ENCODE data around the gene HSPB1.
"Not testable (repeated sequence)": the region's sequence is repeated elsewhere in the genome, so short reads cannot be mapped to it uniquely, and the experiment has no call there.

Gene HSPB1

GRCh38 chr7:76333511-76334101 lies 31.1 kb downstream of the HSPB1 start:
- DNase-seq (ENCODE audit: low read depth), result no peak

DNA sequence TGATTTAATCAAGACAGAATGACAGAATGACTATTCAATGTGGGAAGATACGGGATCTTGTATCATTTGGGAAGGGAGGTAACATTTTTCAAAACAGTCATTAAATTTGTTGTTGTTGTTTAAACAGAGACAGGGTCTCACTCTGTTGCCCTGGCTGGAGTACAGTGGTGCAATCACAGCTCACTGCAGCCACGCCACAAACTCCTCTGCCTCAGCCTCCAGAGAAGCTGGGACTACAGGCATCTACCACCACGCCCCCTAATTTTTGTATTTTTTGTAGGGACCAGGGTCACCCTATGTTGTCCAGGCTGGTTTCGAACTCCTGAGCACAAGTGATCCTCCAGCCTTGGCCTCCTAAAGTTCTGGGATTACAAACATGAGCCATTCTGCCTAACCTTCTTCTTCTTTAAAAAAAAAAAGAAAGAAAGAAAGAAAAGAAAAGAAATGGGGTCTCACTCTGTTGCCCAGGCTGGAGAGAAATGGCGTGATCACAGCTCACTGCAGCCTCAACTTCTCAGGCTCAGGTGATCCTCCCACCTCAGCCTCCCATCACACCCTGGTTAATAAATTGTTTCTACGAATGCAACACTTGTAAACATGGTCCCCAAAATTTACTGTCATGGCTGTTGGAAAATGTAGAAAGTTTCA lies 32.0 kb downstream of the HSPB1 start:
- no peak for DNase-seq (ENCODE audit: low read depth)

DNA sequence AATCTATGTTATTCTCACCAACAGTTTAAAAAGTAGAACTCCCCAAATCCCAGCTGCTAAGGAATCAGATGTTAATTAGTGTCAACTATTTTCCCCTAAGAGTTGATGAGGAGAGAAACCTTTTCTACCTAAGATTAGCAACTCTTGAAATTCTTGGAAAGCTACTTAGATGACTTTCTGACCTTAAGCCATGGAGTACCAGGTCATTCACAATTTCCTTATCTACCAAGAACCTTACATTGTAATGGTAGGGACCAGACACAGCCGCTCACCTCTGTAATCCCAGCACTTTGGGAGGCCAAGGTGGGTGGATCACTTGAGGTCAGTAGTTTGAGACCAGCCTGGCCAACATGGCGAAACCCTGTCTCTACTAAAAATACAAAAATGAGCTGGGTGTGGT lies 32.9 kb downstream of the HSPB1 start:
- not testable (repeated sequence) for DNase-seq (ENCODE audit: low read depth)

DNA sequence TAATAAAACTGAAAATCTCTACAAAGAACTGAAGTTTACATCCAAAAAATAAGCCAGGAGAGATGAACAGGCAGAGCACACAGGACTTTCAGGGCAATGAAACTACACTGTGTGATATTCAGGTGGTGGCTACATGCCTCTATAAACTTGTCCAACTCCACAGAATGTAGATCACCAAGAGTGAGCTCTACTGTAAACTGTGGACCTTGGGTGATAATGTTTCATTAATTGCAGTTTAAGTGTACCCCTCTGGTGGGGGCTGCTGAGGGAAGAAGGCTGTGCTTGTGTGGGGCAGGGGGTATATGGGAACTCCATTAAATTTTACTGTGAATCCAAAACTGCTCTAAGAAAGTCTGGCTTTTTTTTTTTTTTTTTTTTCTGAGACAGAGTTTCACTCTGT lies 33.6 kb downstream of the HSPB1 start:
- DNase-seq (ENCODE audit: low read depth), result no peak

DNA sequence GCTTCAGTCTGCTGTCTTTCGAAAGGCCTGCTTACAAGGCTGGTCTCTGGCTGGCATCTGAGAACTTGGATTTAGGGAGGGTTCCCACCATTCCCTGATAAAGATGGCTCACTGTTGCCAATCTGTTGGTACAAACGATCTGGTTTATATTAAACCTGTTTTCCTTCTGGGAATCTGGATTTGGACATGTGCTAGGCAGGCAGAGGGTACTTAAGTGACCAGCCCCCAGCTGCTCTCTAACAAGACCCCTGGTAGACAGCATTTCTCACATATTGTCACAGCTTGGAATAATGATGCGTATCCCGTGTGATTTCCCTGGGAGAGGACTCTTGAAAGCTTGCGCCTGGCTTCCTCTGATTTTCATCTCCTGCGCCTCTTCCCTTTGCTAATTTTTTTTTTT lies 34.7 kb downstream of the HSPB1 start:
- DNase-seq (ENCODE audit: low read depth), result no peak

DNA sequence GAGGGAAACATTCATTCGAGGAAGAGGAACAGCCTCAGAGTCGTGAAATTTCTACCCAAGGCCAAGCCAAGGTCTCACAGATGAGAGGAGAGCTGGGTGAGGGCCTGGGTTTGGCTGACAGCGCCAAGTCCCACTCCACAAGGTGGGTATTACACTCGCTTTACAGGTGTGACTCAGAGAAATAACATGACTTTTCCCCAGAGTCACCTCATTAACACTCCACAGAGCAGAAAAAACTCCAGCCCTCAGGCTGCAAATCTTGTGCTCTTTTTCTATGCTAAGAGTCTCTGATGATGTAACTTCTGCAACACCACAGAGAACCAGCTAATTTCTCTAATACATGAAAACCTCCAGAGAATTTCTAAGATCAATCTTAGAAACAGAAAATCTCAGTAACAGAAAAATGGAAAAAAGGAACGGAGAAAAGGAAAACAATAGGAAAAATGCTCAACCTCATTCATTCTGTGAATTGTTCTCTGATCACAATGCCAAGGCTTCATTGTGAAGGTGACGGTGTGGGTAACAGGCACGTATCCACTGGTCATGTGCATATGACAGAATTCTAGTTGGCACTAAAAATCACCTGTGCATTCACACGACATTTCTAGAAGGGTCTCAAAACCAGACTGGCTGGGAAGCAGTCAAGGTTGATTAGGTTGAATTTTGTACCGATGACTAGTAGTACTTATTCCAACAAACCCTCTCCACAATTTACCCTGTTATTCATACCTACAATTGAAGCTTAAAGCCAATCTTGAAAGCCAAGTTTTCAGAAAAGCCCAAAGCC lies 36.0 kb downstream of the HSPB1 start:
- DNase-seq (ENCODE audit: low read depth), result no peak

GRCh38 chr7:76340617-76341131 lies 38.2 kb downstream of the HSPB1 start:
- DNase-seq (ENCODE audit: low read depth), result no peak

GRCh38 chr7:76342222-76342621 lies 39.7 kb downstream of the HSPB1 start:
- DNase-seq (ENCODE audit: low read depth), result no peak

DNA sequence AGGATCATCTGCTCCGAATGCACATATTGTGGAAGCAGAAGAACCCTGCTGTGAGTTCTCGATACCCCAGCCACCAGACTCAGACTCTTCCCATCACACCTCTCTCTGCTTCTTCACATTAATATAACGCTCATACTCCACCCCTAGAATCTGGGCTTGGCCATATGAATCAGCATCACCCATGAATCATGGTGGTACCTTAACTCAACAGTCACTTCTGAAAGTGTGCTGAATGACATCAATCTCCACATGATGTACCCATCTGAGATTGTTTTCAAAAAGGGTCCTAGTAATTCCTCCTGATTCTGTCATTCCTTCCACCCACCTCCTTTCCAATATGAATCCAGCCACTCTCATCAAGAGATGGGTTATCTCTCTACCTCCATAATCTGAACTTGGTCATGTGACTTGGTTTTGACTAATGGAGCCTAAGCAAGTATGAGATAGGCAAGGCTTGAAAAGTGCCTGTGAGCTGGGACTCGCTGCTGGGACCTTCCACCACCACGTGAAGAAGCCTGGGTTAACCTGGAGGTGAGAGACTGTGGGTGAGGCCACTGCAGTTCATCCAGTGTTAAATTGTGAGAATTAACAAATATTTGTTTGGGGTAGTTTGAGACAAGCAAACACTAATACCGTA lies 40.9 kb downstream of the HSPB1 start:
- DNase-seq (ENCODE audit: low read depth), result no peak

DNA sequence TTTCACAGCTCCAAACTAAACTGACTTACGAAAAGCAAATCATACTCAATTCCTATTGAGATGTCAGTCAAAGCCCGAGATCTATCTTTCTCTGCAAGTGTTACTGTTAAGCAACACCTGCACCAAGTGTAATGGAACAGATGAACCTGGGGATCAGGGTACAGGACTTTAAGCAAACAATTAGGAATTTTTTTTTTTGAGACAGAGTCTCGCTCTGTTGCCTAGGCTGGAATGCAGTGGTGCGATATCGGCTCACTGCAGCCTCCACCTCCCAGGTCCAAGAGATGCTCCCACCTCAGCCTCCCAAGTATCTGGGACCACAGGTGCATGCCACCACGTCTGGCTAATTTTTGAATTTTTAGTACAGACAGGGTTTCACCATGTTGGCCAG lies 41.5 kb downstream of the HSPB1 start:
- DNase-seq (ENCODE audit: low read depth), result no peak

GRCh38 chr7:76346097-76346496 lies 43.6 kb downstream of the HSPB1 start:
- no peak for DNase-seq (ENCODE audit: low read depth)

- no peak for DNase-seq (ENCODE audit: low read depth)
Measured at GRCh38 chr7:76346778-76347177, 44.3 kb downstream of the HSPB1 start.

DNA sequence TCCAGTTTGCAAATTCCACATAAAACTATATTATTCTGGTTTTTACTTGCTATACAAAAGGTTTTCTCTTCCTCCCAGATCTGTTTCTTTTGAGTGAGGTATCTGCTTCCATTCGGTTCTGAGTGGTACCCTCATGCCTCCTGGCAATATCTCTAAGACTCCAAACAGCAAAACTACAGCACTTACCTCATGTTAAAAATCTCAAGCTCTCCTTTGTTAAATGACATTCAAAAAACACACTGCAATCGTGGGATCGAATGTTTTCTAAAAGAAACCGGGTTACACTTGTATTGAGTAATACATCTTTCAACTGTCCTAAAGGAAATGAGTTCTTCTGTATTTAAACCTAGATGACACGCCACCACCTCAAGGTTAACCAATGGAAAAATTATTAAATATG lies 45.2 kb downstream of the HSPB1 start:
- DNase-seq (ENCODE audit: low read depth), result no peak

DNA sequence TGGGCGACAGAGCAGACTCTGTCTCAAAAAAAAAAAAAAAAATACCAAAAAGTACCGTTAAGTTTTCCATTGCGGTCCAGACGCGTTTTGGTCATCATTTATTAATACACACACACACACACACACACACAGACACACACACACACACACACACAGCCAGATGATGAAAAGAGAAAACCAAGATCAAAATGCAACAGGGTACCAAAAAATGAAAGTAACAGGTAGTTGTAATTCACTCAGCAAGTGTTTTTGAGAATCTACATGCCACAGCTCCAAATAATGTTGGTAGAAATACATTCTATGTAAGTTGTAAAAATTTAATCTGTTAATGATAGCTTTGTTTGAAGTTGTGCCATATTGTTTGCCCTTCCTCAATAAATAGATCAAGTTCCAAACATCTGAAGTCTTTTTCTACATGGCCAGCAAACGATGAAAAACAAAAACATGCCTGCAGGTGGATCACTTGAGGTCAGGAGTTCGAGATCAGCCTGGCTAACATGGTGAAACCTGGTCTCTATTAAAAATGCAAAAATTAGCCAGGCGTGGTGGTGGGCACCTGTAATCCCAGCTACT lies 46.9 kb downstream of the HSPB1 start:
- DNase-seq (ENCODE audit: low read depth), result no peak

- DNase-seq (ENCODE audit: low read depth), result no peak
Measured at GRCh38 chr7:76351372-76351771, 48.9 kb downstream of the HSPB1 start.

GRCh38 chr7:76352193-76352592 lies 49.7 kb downstream of the HSPB1 start:
- DNase-seq (ENCODE audit: low read depth), result no peak

- DNase-seq (ENCODE audit: low read depth), result no peak
Measured at GRCh38 chr7:76353744-76354143, 51.3 kb downstream of the HSPB1 start.
